H1 (cell line): ENCODE data around the gene CAMK1G. TPM values are rescaled to one million over a fixed set of nuclear protein-coding genes. Genes with fewer than 3 reads are reported as not detected.

Experiments used
- CTCF ChIA-PET: fragments of 300-600 bp; sonication (Branson Sonifier 250); formaldehyde crosslinking; loops from one replicate; lab custom pipeline; 2021; ENCODE audit not compliant: partially characterized antibody; lab: Charles Lee
- POLR2A ChIA-PET: fragments of 300-600 bp; sonication (Branson Sonifier 250); formaldehyde crosslinking; loops from one replicate; lab custom pipeline; 2021; ENCODE audit warnings: inconsistent platforms; ENCODE audit not compliant: partially characterized antibody; lab: Charles Lee
- DNase-seq, 2 experiments: peaks; one replicate each; pipeline versions ENCODE4 v3.0.0 to v3.0.0-alpha.2; 2010 to 2022; ENCODE audit warnings: low spot score in 2 of 2, low read depth in 1 of 2, mixed read lengths in 1 of 2
- FAIRE-seq: peaks from 2 replicates; lab custom pipeline; 2011; peaks lifted over from hg19 to GRCh38; lab: Jason Lieb, UNC
- H2AFZ ChIP-seq: 2 replicates; pipeline ENCODE4 v1.8.1; 2012; ENCODE audit warnings: low read length, inconsistent platforms
- H2AK5ac ChIP-seq: 2 replicates; pipeline ENCODE4 v1.6.1; 2013; ENCODE audit warnings: low read depth, low read length
- H2BK120ac ChIP-seq: replicated peaks from 2 replicates; pipeline ENCODE3; 2013; ENCODE audit warnings: low read depth, low read length, inconsistent platforms
- H2BK12ac ChIP-seq: 2 replicates; pipeline ENCODE4 v1.6.1; 2013; ENCODE audit warnings: low read depth, low read length
- H2BK15ac ChIP-seq: 2 replicates; pipeline ENCODE4 v1.6.1; 2013; ENCODE audit warnings: low read length
- H2BK20ac ChIP-seq: 2 replicates; pipeline ENCODE4 v1.6.1; 2013; ENCODE audit warnings: low read length
- H2BK5ac ChIP-seq: 2 replicates; pipeline ENCODE4 v1.6.1; 2013; ENCODE audit warnings: low read depth, low read length
- H3K14ac ChIP-seq: 2 replicates; pipeline ENCODE4 v1.6.1; 2013; ENCODE audit warnings: inconsistent platforms; ENCODE audit not compliant: insufficient read length
- H3K18ac ChIP-seq: 2 replicates; pipeline ENCODE4 v1.6.1; 2013; ENCODE audit warnings: low read length; ENCODE audit errors: extremely low read depth
- H3K23ac ChIP-seq: 2 replicates; pipeline ENCODE4 v1.6.1; 2013; ENCODE audit warnings: inconsistent platforms; ENCODE audit not compliant: insufficient read length
- H3K23me2 ChIP-seq: 2 replicates; pipeline ENCODE4 v1.6.1; 2013; ENCODE audit warnings: low read depth, low read length
- H3K27ac ChIP-seq: 2 replicates; pipeline ENCODE4 v1.6.1; 2011; ENCODE audit warnings: low read depth, low read length, inconsistent platforms
- H3K27me3 ChIP-seq, 4 experiments: replicated peaks in 1 of 4; 1 replicate in 1 of 4; 2 replicates in 3 of 4; pipeline versions ENCODE4 v1.6.1 to v1.8.1; 2011 to 2013; ENCODE audit warnings: low read length in 3 of 4, mild to moderate bottlenecking in 3 of 4, inconsistent platforms in 2 of 4, mixed read lengths in 2 of 4, moderate library complexity in 1 of 4; ENCODE audit not compliant: control insufficient read depth in 3 of 4, insufficient read depth in 3 of 4; ENCODE audit errors: extremely low read depth in 1 of 4
- H3K36me3 ChIP-seq, 4 experiments: 2 replicates each; pipeline versions ENCODE4 v1.6.1 to v1.8.1; 2011 to 2013; ENCODE audit warnings: mild to moderate bottlenecking in 4 of 4, low read length in 3 of 4, moderate library complexity in 2 of 4, control low read depth in 1 of 4, inconsistent platforms in 1 of 4; ENCODE audit not compliant: insufficient read depth in 4 of 4, control insufficient read depth in 2 of 4
- H3K4ac ChIP-seq: replicated peaks from 2 replicates; pipeline ENCODE3; 2013; ENCODE audit warnings: low read length, low read depth, mixed read lengths, inconsistent platforms; ENCODE audit not compliant: insufficient read length
- H3K4me1 ChIP-seq, 4 experiments: replicated peaks in 1 of 4; 1 replicate in 1 of 4; 2 replicates in 3 of 4; pipeline versions ENCODE4 v1.6.1 to v1.8.1; 2011 to 2013; ENCODE audit warnings: low read length in 3 of 4, inconsistent platforms in 2 of 4, mixed read lengths in 1 of 4; ENCODE audit not compliant: insufficient read depth in 4 of 4, control insufficient read depth in 3 of 4
- H3K4me2 ChIP-seq, 2 experiments: 2 replicates each; pipeline versions ENCODE4 v1.6.1 to v1.8.1; 2011 to 2013; ENCODE audit warnings: low read depth in 2 of 2, low read length in 2 of 2, control low read depth in 1 of 2, inconsistent platforms in 1 of 2, mild to moderate bottlenecking in 1 of 2; ENCODE audit not compliant: insufficient read depth in 1 of 2
- H3K4me3 ChIP-seq, 4 experiments: fragments of 200-600, 300-600 bp in 1 of 4; sonication (generic), shearing (Covaris generic), sonication (Bioruptor Twin) in 1 of 4; 2 replicates each; pipeline versions ENCODE4 v1.5.1 to v1.8.1; 2011 to 2016; ENCODE audit warnings: low read length in 4 of 4, low read depth in 3 of 4, control low read depth in 2 of 4, inconsistent platforms in 2 of 4, mild to moderate bottlenecking in 2 of 4, mixed read lengths in 1 of 4, moderate library complexity in 1 of 4; ENCODE audit not compliant: insufficient read depth in 2 of 4; ENCODE audit errors: extremely low read depth in 1 of 4
- H3K56ac ChIP-seq: replicated peaks from 2 replicates; pipeline ENCODE3; 2013; ENCODE audit warnings: low read depth, mild to moderate bottlenecking, mixed read lengths, low read length, inconsistent platforms; ENCODE audit not compliant: insufficient read length
- H3K79me1 ChIP-seq: 2 replicates; pipeline ENCODE4 v1.6.1; 2013; ENCODE audit warnings: low read depth, low read length, control low read depth
- H3K79me2 ChIP-seq, 2 experiments: 2 replicates each; pipeline versions ENCODE4 v1.6.1 to v1.8.1; 2012 to 2013; ENCODE audit warnings: low read length in 2 of 2, mild to moderate bottlenecking in 2 of 2, inconsistent platforms in 1 of 2; ENCODE audit not compliant: insufficient read depth in 2 of 2, control insufficient read depth in 1 of 2
- H3K9ac ChIP-seq, 4 experiments: replicated peaks in 1 of 4; 1 replicate in 1 of 4; 2 replicates in 3 of 4; pipeline versions ENCODE4 v1.6.1 to v1.8.1; 2011 to 2013; ENCODE audit warnings: low read depth in 3 of 4, low read length in 3 of 4, control low read depth in 2 of 4, mild to moderate bottlenecking in 2 of 4, moderate library complexity in 2 of 4, inconsistent platforms in 1 of 4; ENCODE audit errors: extremely low read depth in 1 of 4
- H3K9me3 ChIP-seq, 2 experiments: 2 replicates each; pipeline versions ENCODE4 v1.6.1 to v1.8.1; 2012 to 2013; ENCODE audit warnings: mild to moderate bottlenecking in 2 of 2, moderate library complexity in 2 of 2, control low read depth in 1 of 2, inconsistent platforms in 1 of 2, low read depth in 1 of 2, low read length in 1 of 2, mixed read lengths in 1 of 2; ENCODE audit not compliant: insufficient read depth in 2 of 2
- H4K20me1 ChIP-seq, 2 experiments: replicated peaks in 1 of 2; 2 replicates each; pipeline versions ENCODE3 to v1.8.1; 2011 to 2013; ENCODE audit warnings: inconsistent platforms in 2 of 2, low read length in 2 of 2, mild to moderate bottlenecking in 1 of 2; ENCODE audit not compliant: insufficient read depth in 2 of 2, control insufficient read depth in 1 of 2
- H4K5ac ChIP-seq: 2 replicates; pipeline ENCODE4 v1.6.1; 2013; ENCODE audit warnings: low read length, low read depth, mixed read lengths, inconsistent platforms; ENCODE audit not compliant: insufficient read length
- H4K8ac ChIP-seq: 2 replicates; pipeline ENCODE4 v1.8.0; 2013; ENCODE audit warnings: mild to moderate bottlenecking, moderate library complexity, low read length, inconsistent platforms; ENCODE audit not compliant: insufficient read depth; ENCODE audit errors: extremely low read depth
- H4K91ac ChIP-seq: replicated peaks from 2 replicates; pipeline ENCODE3; 2013; ENCODE audit warnings: low read length, mixed read lengths, inconsistent platforms; ENCODE audit not compliant: insufficient read length
- CBX8 ChIP-seq: fragments of 300-800, 300-1000 bp; sonication (generic); IDR thresholded peaks from 2 replicates; pipeline ENCODE4 v1.7.1; 2016; ENCODE audit warnings: low read depth, low read length, borderline replicate concordance
- EP300 ChIP-seq, 2 experiments: IDR thresholded peaks; 1 replicate in 1 of 2; 2 replicates in 1 of 2; pipeline ENCODE4 v1.6.1; 2011 to 2012; ENCODE audit warnings: low read depth in 2 of 2, low read length in 2 of 2, mild to moderate bottlenecking in 2 of 2, borderline replicate concordance in 1 of 2, inconsistent platforms in 1 of 2, moderate library complexity in 1 of 2
- KDM4A ChIP-seq: IDR thresholded peaks from one replicate; pipeline ENCODE4 v1.7.1; 2012; ENCODE audit warnings: low read depth, mild to moderate bottlenecking, moderate library complexity, low read length, inconsistent platforms; ENCODE audit not compliant: severe bottlenecking
- KDM5A ChIP-seq: fragments of 200-600 bp; IDR thresholded peaks from 2 replicates; pipeline ENCODE4 v1.7.1; 2012; ENCODE audit warnings: mild to moderate bottlenecking, low read length, inconsistent platforms, mixed read lengths
- MAX ChIP-seq: IDR thresholded peaks from 2 replicates; pipeline ENCODE4 v1.6.1; 2012; ENCODE audit warnings: inconsistent platforms
- NANOG ChIP-seq: IDR thresholded peaks from 2 replicates; pipeline ENCODE4 v1.6.1; 2011; ENCODE audit warnings: low read length, low read depth, mild to moderate bottlenecking, inconsistent platforms; ENCODE audit not compliant: insufficient read depth, poor library complexity, severe bottlenecking
- POU5F1 ChIP-seq: IDR thresholded peaks from 2 replicates; pipeline ENCODE4 v1.6.1; 2011; ENCODE audit warnings: low read depth, mild to moderate bottlenecking, low read length, moderate library complexity
- SAP30 ChIP-seq: fragments of 300-600 bp; sonication (generic); IDR thresholded peaks from 2 replicates; pipeline ENCODE4 v1.7.1; 2012; ENCODE audit warnings: low read length, moderate library complexity, mild to moderate bottlenecking, inconsistent platforms; ENCODE audit not compliant: insufficient read depth, insufficient replicate concordance
- SIN3A ChIP-seq, 2 experiments: IDR thresholded peaks in 1 of 2; conservative IDR thresholded peaks in 1 of 2; 2 replicates each; pipeline ENCODE4 v1.6.1; 2011 to 2012; ENCODE audit warnings: low read length in 2 of 2, improper control_type of control experiment in 1 of 2, low read depth in 1 of 2, mild to moderate bottlenecking in 1 of 2
- SIX5 ChIP-seq: IDR thresholded peaks from 2 replicates; pipeline ENCODE4 v1.6.1; 2011; ENCODE audit warnings: mild to moderate bottlenecking, low read depth, low read length
- SP2 ChIP-seq: IDR thresholded peaks from 2 replicates; pipeline ENCODE4 v1.6.1; 2012; ENCODE audit warnings: mild to moderate bottlenecking, low read length, inconsistent platforms
- TAF1 ChIP-seq: IDR thresholded peaks from 2 replicates; pipeline ENCODE4 v1.6.1; 2011; ENCODE audit warnings: mild to moderate bottlenecking, low read depth, low read length
- TBP ChIP-seq: IDR thresholded peaks from 2 replicates; pipeline ENCODE4 v1.6.1; 2011; ENCODE audit warnings: low read depth, low read length, improper control_type of control experiment
- YY1 ChIP-seq: IDR thresholded peaks from 2 replicates; pipeline ENCODE4 v1.6.1; 2011; ENCODE audit warnings: low read depth, mild to moderate bottlenecking, low read length
- WGBS, 2 experiments: shearing (Covaris generic) in 1 of 2; methylation state at CpG; one replicate each; pipeline versions ENCODE4 v1.1.6 to v1.1.7; 2013 to 2015; ENCODE audit warnings: low lambda C conversion rate in 2 of 2, mixed read lengths in 2 of 2, inconsistent platforms in 1 of 2, low coverage in 1 of 2, missing lambda C conversion rate in 1 of 2; ENCODE audit not compliant: insufficient replicate concordance in 2 of 2, insufficient coverage in 1 of 2, insufficient read length in 1 of 2; ENCODE audit errors: extremely low coverage in 1 of 2, missing lambda C conversion rate in 1 of 2; 5-methylcytosine and 5-hydroxymethylcytosine counted together
- polyA plus RNA-seq, 7 experiments: library from polyadenylated mRNA; depleted of rRNA in 3 of 7; stranded (reverse) in 5 of 7; unstranded in 2 of 7; fragments of >200 nt in 5 of 7; fragments of 200-250 nt in 2 of 7; gene quantifications; 1 replicate in 5 of 7; 2 replicates in 1 of 7; 4 replicates in 1 of 7; pipeline versions ENCODE4 v1.2.1 to v1.2.3, GENCODE V29; 2011 to 2013; ENCODE audit warnings: missing spikeins in 2 of 7, mixed read lengths in 2 of 7
- total RNA-seq: library from RNA; stranded (reverse); fragmentation: NEBNext Ultra II Directional; extraction: Animal tissue kit (Norgen Biotek cat#: 25700); gene quantifications from 2 replicates; pipeline ENCODE4 v1.2.1, GENCODE V29; 2021

CAMK1G gene
- total and polyA plus RNA-seq, 2 of the 8 experiments (the other 6 are each of a cell fraction or from before 2014, with no cell fraction given) = 1.00 to 1.0 TPM

DNA sequence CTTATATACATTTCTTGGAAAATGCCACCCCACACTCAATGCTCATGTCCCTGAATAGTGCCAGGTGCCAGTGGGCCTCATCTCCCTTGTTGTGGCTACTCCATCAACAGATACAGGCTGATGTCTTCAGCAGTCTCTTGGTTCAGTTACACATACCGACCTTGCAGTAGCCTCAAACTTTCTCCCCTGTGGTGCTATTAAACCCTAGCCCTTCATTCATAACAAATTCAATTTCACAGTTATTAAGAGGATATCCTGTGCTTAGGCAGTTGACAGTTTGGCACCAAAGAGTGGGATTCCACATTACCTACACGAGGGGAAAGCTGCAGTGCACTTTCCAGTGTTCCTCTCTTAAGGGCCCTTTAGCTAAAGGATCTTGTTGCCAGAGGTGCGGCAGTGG, 35.9 kb upstream of the CAMK1G start:
- Histone ChIP-seq H2BK15ac (no peak overlapping the region), H2BK5ac (no peak overlapping the region), H3K4me1 (peaks cover 0 to 8% (median 3%) of the 10 kb centered on the region in 4 experiments; a peak in 5 of 7 replicates), H3K14ac (no peak overlapping the region), H2BK20ac (no peak overlapping the region), H2BK120ac (no peak overlapping the region), H3K27ac (no peak overlapping the region), H2AK5ac (no peak overlapping the region), H3K23ac (no peak overlapping the region), H3K18ac (no peak overlapping the region), H3K4me3 (no peak overlapping the region), H3K27me3 (peaks cover 0 to 2% (median 0%) of the 10 kb centered on the region in 4 experiments; a peak in 2 of 7 replicates), H3K23me2 (no peaks in the 10 kb centered on the region), H3K4ac (no peak overlapping the region), H3K9me3 (no peaks in the 10 kb centered on the region), H2BK12ac (no peak overlapping the region), H3K9ac (no peak overlapping the region), H2AFZ (no peak overlapping the region), H4K20me1 (no peaks in the 10 kb centered on the region), H3K79me1 (no peaks in the 10 kb centered on the region), H3K36me3 (no peaks in the 10 kb centered on the region), H4K8ac (no peak overlapping the region), H3K79me2 (no peaks in the 10 kb centered on the region), H4K5ac (no peak overlapping the region), H4K91ac (no peak overlapping the region), H3K56ac (no peak overlapping the region), H3K4me2 (no peak overlapping the region)
- DNase-seq (no peak), FAIRE-seq (no peak)
- ChIA-PET POLR2A (interaction anchor here (0.6 kb wide), 1 partner anchor 19 kb away, joined by 3 read pairs; no protein-coding TSS in a partner anchor), CTCF (interaction anchor here (0.6 to 9.5 kb wide), 11 partner anchors 10 to 931 kb away, joined by 3 to 89 read pairs (median 5); no protein-coding TSS in a partner anchor)
- WGBS, 2 experiments = 94% methylated on average over 3 of the region's 3 CpGs; no CpG with 5 or more reads in 1 of the 2 experiments
- no peak for TF ChIP-seq KDM4A
- TF ChIP-seq SIN3A (conservative IDR thresholded peaks at IDR 0.05 in 1 of 2, IDR thresholded peaks at IDR 0.05 in 1 of 2; ENCODE audit: low read depth in 1 of 2, low read length in 2 of 2) = no peak
- TF ChIP-seq TBP = no peak
- no peak for TF ChIP-seq TAF1
- no peak for TF ChIP-seq NANOG
- no peak for TF ChIP-seq YY1
- TF ChIP-seq SAP30 = no peak
- TF ChIP-seq EP300 (IDR thresholded peaks at IDR 0.05; ENCODE audit: borderline replicate concordance in 1 of 2, low read depth in 2 of 2, low read length in 2 of 2) = no peak
- TF ChIP-seq CBX8 = no peak
- no peak for TF ChIP-seq POU5F1
- no peak for TF ChIP-seq SP2
- TF ChIP-seq KDM5A = no peak
- TF ChIP-seq SIX5 = no peak
- no peak for TF ChIP-seq MAX
